ENCODE results near the gene CLEC2A. TPM values are rescaled to one million over a fixed set of nuclear protein-coding genes. Genes with fewer than 3 reads are reported as not detected.

CLEC2A gene
- total RNA-seq, 4 donors from 2014 or later, result not detected

GRCh38 chr12:9920451-9920850, 11.7 kb downstream of the CLEC2A start:
- H3K27me3 ChIP-seq, result no peaks in the 10 kb centered on the region
- TF ChIP-seq POLR2A (IDR thresholded peaks at IDR 0.05) (no peak), CTCF (IDR thresholded peaks at IDR 0.05 in 4 of 5, conservative IDR thresholded peaks at IDR 0.05 in 1 of 5) (no peak)
- intact Hi-C loops (cut with DNase I; ENCODE audit: low total_unique reads) (no loop called here), in situ Hi-C loops (cut with MboI; ENCODE audit: low sequenced_read_pairs in 4 of 4) (loop anchor here in 3 of 4 donors (10.0 kb wide), 2 partner anchors 106 to 176 kb away; no protein-coding TSS in a partner anchor)
- DNase-seq (no peak), ATAC-seq (no peak)
- H3K36me3 ChIP-seq, result no peaks in the 10 kb centered on the region
- no peaks in the 10 kb centered on the region for H3K9me3 ChIP-seq
- H3K4me1 ChIP-seq, result no peaks in the 10 kb centered on the region
- no peak overlapping the region for H3K27ac ChIP-seq
- no peak overlapping the region for H3K4me3 ChIP-seq

- ATAC-seq (no peak), DNase-seq (no peak)
- no peaks in the 10 kb centered on the region for H3K4me1 ChIP-seq
- no peak for TF ChIP-seq CTCF (IDR thresholded peaks at IDR 0.05 in 4 of 5, conservative IDR thresholded peaks at IDR 0.05 in 1 of 5)
- no peak for TF ChIP-seq POLR2A (IDR thresholded peaks at IDR 0.05)
- H3K36me3 ChIP-seq, result no peaks in the 10 kb centered on the region
- no peaks in the 10 kb centered on the region for H3K9me3 ChIP-seq
- no peaks in the 10 kb centered on the region for H3K27me3 ChIP-seq
- H3K4me3 ChIP-seq, result no peak overlapping the region
- intact Hi-C loops (cut with DNase I; ENCODE audit: low total_unique reads), result no loop called here
- no peak overlapping the region for H3K27ac ChIP-seq
- in situ Hi-C loops (cut with MboI; ENCODE audit: low sequenced_read_pairs in 4 of 4), result no loop called here
Observed at GRCh38 chr12:9919443-9919842, 12.7 kb downstream of the CLEC2A start.

- H3K4me3 ChIP-seq, result no peak overlapping the region
- no peaks in the 10 kb centered on the region for H3K36me3 ChIP-seq
- intact Hi-C loops (cut with DNase I; ENCODE audit: low total_unique reads), result no loop called here
- ATAC-seq (no peak), DNase-seq (no peak)
- TF ChIP-seq CTCF (IDR thresholded peaks at IDR 0.05 in 4 of 5, conservative IDR thresholded peaks at IDR 0.05 in 1 of 5) (no peak), POLR2A (IDR thresholded peaks at IDR 0.05) (no peak)
- no peaks in the 10 kb centered on the region for H3K27me3 ChIP-seq
- H3K4me1 ChIP-seq, result no peaks in the 10 kb centered on the region
- no peak overlapping the region for H3K27ac ChIP-seq
- in situ Hi-C loops (cut with MboI; ENCODE audit: low sequenced_read_pairs in 4 of 4), result no loop called here
- H3K9me3 ChIP-seq, result no peaks in the 10 kb centered on the region
Observed at GRCh38 chr12:9911708-9912107, 20.5 kb downstream of the CLEC2A start.

GRCh38 chr12:9910716-9911421, 21.3 kb downstream of the CLEC2A start:
- Histone ChIP-seq H3K36me3 (no peaks in the 10 kb centered on the region), H3K27me3 (no peaks in the 10 kb centered on the region), H3K4me1 (no peaks in the 10 kb centered on the region), H3K4me3 (no peak overlapping the region), H3K27ac (no peak overlapping the region), H3K9me3 (no peaks in the 10 kb centered on the region)
- ATAC-seq (no peak), DNase-seq (no peak)
- TF ChIP-seq POLR2A (IDR thresholded peaks at IDR 0.05) (no peak), CTCF (IDR thresholded peaks at IDR 0.05 in 4 of 5, conservative IDR thresholded peaks at IDR 0.05 in 1 of 5) (no peak)
- in situ Hi-C loops (cut with MboI; ENCODE audit: low sequenced_read_pairs in 4 of 4) (no loop called here), intact Hi-C loops (cut with DNase I; ENCODE audit: low total_unique reads) (no loop called here)

- Histone ChIP-seq H3K27ac (no peak overlapping the region), H3K27me3 (no peaks in the 10 kb centered on the region), H3K4me1 (no peaks in the 10 kb centered on the region), H3K36me3 (no peaks in the 10 kb centered on the region), H3K9me3 (no peaks in the 10 kb centered on the region), H3K4me3 (no peak overlapping the region)
- in situ Hi-C loops (cut with MboI; ENCODE audit: low sequenced_read_pairs in 4 of 4), result no loop called here
- intact Hi-C loops (cut with DNase I; ENCODE audit: low total_unique reads), result no loop called here
- ATAC-seq (no peak), DNase-seq (no peak)
- TF ChIP-seq POLR2A (IDR thresholded peaks at IDR 0.05), result no peak
- TF ChIP-seq CTCF (IDR thresholded peaks at IDR 0.05 in 4 of 5, conservative IDR thresholded peaks at IDR 0.05 in 1 of 5), result no peak
Observed at GRCh38 chr12:9909724-9910123, 22.4 kb downstream of the CLEC2A start.
